ENCODE results near the gene PDIA5. TPM values are rescaled to one million over a fixed set of nuclear protein-coding genes. Genes with fewer than 3 reads are reported as not detected.

The PDIA5 gene
- total RNA-seq, 1 donor from 2014 or later, result 28.5 TPM

- H3K4me3 Mint-ChIP-seq, result no peak overlapping the region
- peaks cover 28% of the 10 kb centered on the region for H3K36me3 Mint-ChIP-seq
- H3K27ac Mint-ChIP-seq, result no peak overlapping the region
- H3K4me1 Mint-ChIP-seq (ENCODE audit: unreplicated experiment), result peaks cover 12% of the 10 kb centered on the region
- H3K9me3 Mint-ChIP-seq, result no peaks in the 10 kb centered on the region
- no peak for TF ChIP-seq CTCF (conservative IDR thresholded peaks at IDR 0.05)
- H3K27me3 Mint-ChIP-seq, result no peaks in the 10 kb centered on the region
- peak; percentile 42 for DNase-seq (ENCODE audit: extremely low spot score, unreplicated experiment)
Observed at GRCh38 chr3:123153125-123154019, 86.5 kb downstream of the PDIA5 start.

GRCh38 chr3:123154020-123154985 lies 87.5 kb downstream of the PDIA5 start:
- no peak overlapping the region for H3K4me3 Mint-ChIP-seq
- H3K9me3 Mint-ChIP-seq, result no peaks in the 10 kb centered on the region
- H3K4me1 Mint-ChIP-seq (ENCODE audit: unreplicated experiment), result peaks cover 12% of the 10 kb centered on the region
- no peaks in the 10 kb centered on the region for H3K27me3 Mint-ChIP-seq
- peaks cover 20% of the 10 kb centered on the region for H3K36me3 Mint-ChIP-seq
- peak; percentile 45 for DNase-seq (ENCODE audit: extremely low spot score, unreplicated experiment)
- TF ChIP-seq CTCF (conservative IDR thresholded peaks at IDR 0.05), result no peak
- no peak overlapping the region for H3K27ac Mint-ChIP-seq

- TF ChIP-seq CTCF (conservative IDR thresholded peaks at IDR 0.05), result no peak
- H3K9me3 Mint-ChIP-seq, result no peaks in the 10 kb centered on the region
- H3K27ac Mint-ChIP-seq, result no peak overlapping the region
- DNase-seq (ENCODE audit: extremely low spot score, unreplicated experiment), result peak; percentile 40
- no peaks in the 10 kb centered on the region for H3K27me3 Mint-ChIP-seq
- H3K4me1 Mint-ChIP-seq (ENCODE audit: unreplicated experiment), result peaks cover 12% of the 10 kb centered on the region
- H3K36me3 Mint-ChIP-seq, result peaks cover 23% of the 10 kb centered on the region
- no peak overlapping the region for H3K4me3 Mint-ChIP-seq
Observed at GRCh38 chr3:123155471-123156011, 88.7 kb downstream of the PDIA5 start.

- no peak overlapping the region for H3K27ac Mint-ChIP-seq
- H3K36me3 Mint-ChIP-seq, result peaks cover 17% of the 10 kb centered on the region
- TF ChIP-seq CTCF (conservative IDR thresholded peaks at IDR 0.05), result no peak
- DNase-seq (ENCODE audit: extremely low spot score, unreplicated experiment), result no peak
- no peak overlapping the region for H3K4me3 Mint-ChIP-seq
- no peaks in the 10 kb centered on the region for H3K9me3 Mint-ChIP-seq
- H3K4me1 Mint-ChIP-seq (ENCODE audit: unreplicated experiment), result peaks cover 12% of the 10 kb centered on the region
- no peaks in the 10 kb centered on the region for H3K27me3 Mint-ChIP-seq
Observed at GRCh38 chr3:123156276-123156995, 89.6 kb downstream of the PDIA5 start.

- no peaks in the 10 kb centered on the region for H3K27me3 Mint-ChIP-seq
- no peak overlapping the region for H3K4me3 Mint-ChIP-seq
- no peak for TF ChIP-seq CTCF (conservative IDR thresholded peaks at IDR 0.05)
- peak overlapping the region; percentile 41 for H3K27ac Mint-ChIP-seq
- H3K4me1 Mint-ChIP-seq (ENCODE audit: unreplicated experiment), result peaks cover 12% of the 10 kb centered on the region
- peaks cover 17% of the 10 kb centered on the region for H3K36me3 Mint-ChIP-seq
- no peak for DNase-seq (ENCODE audit: extremely low spot score, unreplicated experiment)
- H3K9me3 Mint-ChIP-seq, result no peaks in the 10 kb centered on the region
Observed at GRCh38 chr3:123157209-123157597, 90.4 kb downstream of the PDIA5 start.

Measured in type B pancreatic cell (in vitro differentiated cells).